ENCODE data around the gene TUSC2.

- TF ChIP-seq CTCF (IDR thresholded peaks at IDR 0.05) (no peak; the same call in 1 of the 2 replicates), REST (IDR thresholded peaks at IDR 0.05; ENCODE audit: insufficient read depth in 1 of 2, low read depth in 2 of 2, low read length in 1 of 2) (no peak), POLR2AphosphoS5 (IDR thresholded peaks at IDR 0.05; ENCODE audit: low read depth, low read length) (no peak), TCF7L2 (IDR thresholded peaks at IDR 0.05; ENCODE audit: low read depth, low read length) (no peak)
Observed at GRCh38 chr3:50375258-50375931, 47.4 kb upstream of the TUSC2 start.

Data from Panc1 (cell line).